ENCODE results near the gene RXRA. TPM values are rescaled to one million over a fixed set of nuclear protein-coding genes. Genes with fewer than 3 reads are reported as not detected.

Gene RXRA
- total and polyA plus RNA-seq, 10 of the 15 experiments (the other 5 are each of a cell fraction or from before 2014, with no cell fraction given), result 0.89 to 36.8 (median 11.1) TPM

DNA sequence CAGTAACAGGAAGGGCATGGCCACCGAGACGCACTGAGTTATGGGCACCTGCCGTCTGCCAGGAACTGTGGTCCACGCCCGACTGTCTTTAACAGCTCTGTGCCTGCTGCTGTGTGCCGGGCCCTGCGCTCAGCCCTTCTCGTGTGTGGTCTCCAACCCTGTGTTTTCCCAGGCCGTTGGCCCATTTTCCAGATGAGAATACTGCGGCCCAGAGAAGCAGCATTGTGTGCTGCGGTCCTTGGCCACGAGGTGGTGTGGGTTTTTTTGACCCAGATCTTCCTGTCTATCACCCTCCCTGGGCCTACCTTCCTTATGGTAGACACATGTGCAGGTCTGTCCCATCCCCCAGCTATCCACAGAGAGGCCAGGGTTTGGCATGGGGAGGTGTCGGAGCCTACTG is 47.0 kb downstream of the RXRA start:
- Histone ChIP-seq H3K4me3 (no peak overlapping the region), H3K27ac (ENCODE audit: control insufficient read depth, insufficient read depth) (no peak overlapping the region), H3K4me1 (ENCODE audit: control insufficient read depth, insufficient read depth, low read length) (no peaks in the 10 kb centered on the region), H3K27me3 (replicated peaks in 1 of 2; ENCODE audit: control insufficient read depth in 2 of 2, insufficient read depth in 2 of 2, low read length in 1 of 2) (peaks cover 0 to 2% of the 10 kb centered on the region in 2 experiments; a peak in 1 of 4 replicates), H2AFZ (ENCODE audit: control insufficient read depth, low read depth, low read length) (no peak overlapping the region), H3K4me2 (ENCODE audit: control insufficient read depth, insufficient read depth) (no peak overlapping the region), H3K36me3 (ENCODE audit: control insufficient read depth in 2 of 2, insufficient read depth in 2 of 2, low read length in 1 of 2) (no peaks in the 10 kb centered on the region), H3K79me2 (ENCODE audit: control insufficient read depth, insufficient read depth, low read length) (no peaks in the 10 kb centered on the region), H4K20me1 (ENCODE audit: control insufficient read depth, insufficient read depth) (no peaks in the 10 kb centered on the region), H3K9ac (ENCODE audit: control insufficient read depth, insufficient read depth, low read length) (no peak overlapping the region), H3K9me3 (replicated peaks; ENCODE audit: control insufficient read depth, insufficient read depth, low read length) (no peaks in the 10 kb centered on the region)
- ChIA-PET RAD21 (ENCODE audit: unreplicated experiment) (no interaction called here), SMC1A (ENCODE audit: uncharacterized antibody, unreplicated experiment) (no interaction called here), CTCF (no interaction called here), POLR2A (no interaction called here)
- peak; percentile 14; the same call in 2 of the 3 replicates for ATAC-seq
- BruUV-seq (replicated peaks), result no TSS peak
- no peak for FAIRE-seq
- TF ChIP-seq, protein P1, sequence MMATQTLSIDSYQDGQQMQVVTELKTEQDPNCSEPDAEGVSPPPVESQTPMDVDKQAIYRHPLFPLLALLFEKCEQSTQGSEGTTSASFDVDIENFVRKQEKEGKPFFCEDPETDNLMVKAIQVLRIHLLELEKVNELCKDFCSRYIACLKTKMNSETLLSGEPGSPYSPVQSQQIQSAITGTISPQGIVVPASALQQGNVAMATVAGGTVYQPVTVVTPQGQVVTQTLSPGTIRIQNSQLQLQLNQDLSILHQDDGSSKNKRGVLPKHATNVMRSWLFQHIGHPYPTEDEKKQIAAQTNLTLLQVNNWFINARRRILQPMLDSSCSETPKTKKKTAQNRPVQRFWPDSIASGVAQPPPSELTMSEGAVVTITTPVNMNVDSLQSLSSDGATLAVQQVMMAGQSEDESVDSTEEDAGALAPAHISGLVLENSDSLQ (IDR thresholded peaks at IDR 0.05), result no peak
- no peak for TF ChIP-seq ZNF207 (IDR thresholded peaks at IDR 0.05; ENCODE audit: borderline replicate concordance)
- no peak for TF ChIP-seq TAF1 (IDR thresholded peaks at IDR 0.05; ENCODE audit: borderline replicate concordance, low read depth, low read length)
- TF ChIP-seq POLR2A (IDR thresholded peaks at IDR 0.05; ENCODE audit: low read depth, low read length), result no peak
- TF ChIP-seq RAD51 (IDR thresholded peaks at IDR 0.05), result no peak
- TF ChIP-seq, protein P2, sequence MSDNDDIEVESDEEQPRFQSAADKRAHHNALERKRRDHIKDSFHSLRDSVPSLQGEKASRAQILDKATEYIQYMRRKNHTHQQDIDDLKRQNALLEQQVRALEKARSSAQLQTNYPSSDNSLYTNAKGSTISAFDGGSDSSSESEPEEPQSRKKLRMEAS (IDR thresholded peaks at IDR 0.05; ENCODE audit: low read depth, low read length), result no peak
- no peak for TF ChIP-seq HDAC6 (IDR thresholded peaks at IDR 0.05; ENCODE audit: unreplicated experiment)
- TF ChIP-seq FOXM1 (IDR thresholded peaks at IDR 0.05; ENCODE audit: low read depth, low read length), result no peak
- DNase-seq (ENCODE audit: low read depth, low spot score), result no peak
- in situ Hi-C loops (cut with MboI), result no loop called here
- intact Hi-C loops (cut with micrococcal nuclease; ENCODE audit: unreplicated experiment), result no loop called here
- WGBS (ENCODE audit: insufficient coverage, insufficient replicate concordance, low lambda C conversion rate, missing lambda C conversion rate), result 75% methylated on average over 13 of the region's 13 CpGs

DNA sequence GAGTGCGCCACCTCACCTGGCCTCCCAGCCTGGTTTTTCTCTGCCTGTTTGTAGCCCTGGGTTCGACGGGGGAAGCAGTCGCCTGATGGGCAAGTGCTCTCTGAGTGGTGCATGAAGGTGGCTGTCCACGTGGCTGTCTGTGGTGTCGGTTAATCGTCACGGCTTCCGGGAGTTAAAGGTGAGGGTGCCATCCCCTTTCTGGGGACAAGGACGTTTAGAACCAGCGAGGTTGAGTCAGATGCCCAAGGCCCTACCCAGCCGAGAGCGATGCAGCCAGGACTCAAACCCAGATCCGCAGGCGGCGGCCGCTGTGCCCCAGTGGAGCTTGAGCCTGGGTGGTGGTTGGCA is 47.7 kb downstream of the RXRA start:
- intact Hi-C loops (cut with micrococcal nuclease; ENCODE audit: unreplicated experiment), result no loop called here
- H2AFZ ChIP-seq (ENCODE audit: control insufficient read depth, low read depth, low read length), result no peak overlapping the region
- ChIA-PET RAD21 (ENCODE audit: unreplicated experiment) (no interaction called here), SMC1A (ENCODE audit: uncharacterized antibody, unreplicated experiment) (no interaction called here), CTCF (no interaction called here), POLR2A (no interaction called here)
- H3K27me3 ChIP-seq (replicated peaks in 1 of 2; ENCODE audit: control insufficient read depth in 2 of 2, insufficient read depth in 2 of 2, low read length in 1 of 2), result peaks cover 0 to 2% of the 10 kb centered on the region in 2 experiments; a peak in 1 of 4 replicates
- H3K4me2 ChIP-seq (ENCODE audit: control insufficient read depth, insufficient read depth), result no peak overlapping the region
- ATAC-seq (no peak), DNase-seq (ENCODE audit: low read depth, low spot score) (no peak), FAIRE-seq (no peak)
- no peak overlapping the region for H3K9ac ChIP-seq (ENCODE audit: control insufficient read depth, insufficient read depth, low read length)
- no peak overlapping the region for H3K27ac ChIP-seq (ENCODE audit: control insufficient read depth, insufficient read depth)
- no TSS peak for BruUV-seq (replicated peaks)
- H3K79me2 ChIP-seq (ENCODE audit: control insufficient read depth, insufficient read depth, low read length), result no peaks in the 10 kb centered on the region
- H3K36me3 ChIP-seq (ENCODE audit: control insufficient read depth in 2 of 2, insufficient read depth in 2 of 2, low read length in 1 of 2), result no peaks in the 10 kb centered on the region
- in situ Hi-C loops (cut with MboI), result no loop called here
- no peaks in the 10 kb centered on the region for H3K4me1 ChIP-seq (ENCODE audit: control insufficient read depth, insufficient read depth, low read length)
- H3K9me3 ChIP-seq (replicated peaks; ENCODE audit: control insufficient read depth, insufficient read depth, low read length), result no peaks in the 10 kb centered on the region
- 72% methylated on average over 17 of the region's 17 CpGs for WGBS (ENCODE audit: insufficient coverage, insufficient replicate concordance, low lambda C conversion rate, missing lambda C conversion rate)
- H4K20me1 ChIP-seq (ENCODE audit: control insufficient read depth, insufficient read depth), result no peaks in the 10 kb centered on the region
- H3K4me3 ChIP-seq, result no peak overlapping the region
- no peak for TF ChIP-seq PAX8 (IDR thresholded peaks at IDR 0.05)
- no peak for TF ChIP-seq RELA (IDR thresholded peaks at IDR 0.05; ENCODE audit: borderline replicate concordance, partially characterized antibody)
- TF ChIP-seq HDAC6 (IDR thresholded peaks at IDR 0.05; ENCODE audit: unreplicated experiment), result no peak
- TF ChIP-seq, protein P3, sequence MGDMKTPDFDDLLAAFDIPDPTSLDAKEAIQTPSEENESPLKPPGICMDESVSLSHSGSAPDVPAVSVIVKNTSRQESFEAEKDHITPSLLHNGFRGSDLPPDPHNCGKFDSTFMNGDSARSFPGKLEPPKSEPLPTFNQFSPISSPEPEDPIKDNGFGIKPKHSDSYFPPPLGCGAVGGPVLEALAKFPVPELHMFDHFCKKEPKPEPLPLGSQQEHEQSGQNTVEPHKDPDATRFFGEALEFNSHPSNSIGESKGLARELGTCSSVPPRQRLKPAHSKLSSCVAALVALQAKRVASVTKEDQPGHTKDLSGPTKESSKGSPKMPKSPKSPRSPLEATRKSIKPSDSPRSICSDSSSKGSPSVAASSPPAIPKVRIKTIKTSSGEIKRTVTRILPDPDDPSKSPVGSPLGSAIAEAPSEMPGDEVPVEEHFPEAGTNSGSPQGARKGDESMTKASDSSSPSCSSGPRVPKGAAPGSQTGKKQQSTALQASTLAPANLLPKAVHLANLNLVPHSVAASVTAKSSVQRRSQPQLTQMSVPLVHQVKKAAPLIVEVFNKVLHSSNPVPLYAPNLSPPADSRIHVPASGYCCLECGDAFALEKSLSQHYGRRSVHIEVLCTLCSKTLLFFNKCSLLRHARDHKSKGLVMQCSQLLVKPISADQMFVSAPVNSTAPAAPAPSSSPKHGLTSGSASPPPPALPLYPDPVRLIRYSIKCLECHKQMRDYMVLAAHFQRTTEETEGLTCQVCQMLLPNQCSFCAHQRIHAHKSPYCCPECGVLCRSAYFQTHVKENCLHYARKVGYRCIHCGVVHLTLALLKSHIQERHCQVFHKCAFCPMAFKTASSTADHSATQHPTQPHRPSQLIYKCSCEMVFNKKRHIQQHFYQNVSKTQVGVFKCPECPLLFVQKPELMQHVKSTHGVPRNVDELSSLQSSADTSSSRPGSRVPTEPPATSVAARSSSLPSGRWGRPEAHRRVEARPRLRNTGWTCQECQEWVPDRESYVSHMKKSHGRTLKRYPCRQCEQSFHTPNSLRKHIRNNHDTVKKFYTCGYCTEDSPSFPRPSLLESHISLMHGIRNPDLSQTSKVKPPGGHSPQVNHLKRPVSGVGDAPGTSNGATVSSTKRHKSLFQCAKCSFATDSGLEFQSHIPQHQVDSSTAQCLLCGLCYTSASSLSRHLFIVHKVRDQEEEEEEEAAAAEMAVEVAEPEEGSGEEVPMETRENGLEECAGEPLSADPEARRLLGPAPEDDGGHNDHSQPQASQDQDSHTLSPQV (IDR thresholded peaks at IDR 0.05), result no peak
- TF ChIP-seq ZNF217 (IDR thresholded peaks at IDR 0.05), result no peak
- TF ChIP-seq NR2C2 (IDR thresholded peaks at IDR 0.05; ENCODE audit: borderline replicate concordance, control insufficient read depth, insufficient read length, low read depth), result no peak
- no peak for TF ChIP-seq NFIC (IDR thresholded peaks at IDR 0.05; ENCODE audit: low read depth, low read length)
- no peak for TF ChIP-seq SRF (IDR thresholded peaks at IDR 0.05; ENCODE audit: low read depth in 2 of 2, low read length in 2 of 2)

Measured in GM12878 (cell line).